Measurements from ENCODE around the gene MC3R.

Gene MC3R

GRCh38 chr20:56244259-56244658 is 4.3 kb upstream of the MC3R start:
- FAIRE-seq = no peak
- no peak for DNase-seq (ENCODE audit: insufficient read length, low spot score)
- TF ChIP-seq PAX5 (IDR thresholded peaks at IDR 0.05; ENCODE audit: insufficient read depth, low read length, severe bottlenecking) (no peak), POLR2A (IDR thresholded peaks at IDR 0.05; ENCODE audit: low read depth, low read length) (no peak), POU2F2 (IDR thresholded peaks at IDR 0.05; ENCODE audit: low read depth, low read length) (no peak), TAF1 (IDR thresholded peaks at IDR 0.05; ENCODE audit: low read depth, low read length) (no peak), POLR2AphosphoS5 (IDR thresholded peaks at IDR 0.05; ENCODE audit: low read depth, low read length) (no peak), SPI1 (IDR thresholded peaks at IDR 0.05; ENCODE audit: low read depth, low read length) (no peak)

- TF ChIP-seq POLR2AphosphoS5 (IDR thresholded peaks at IDR 0.05; ENCODE audit: low read depth, low read length) (no peak), POU2F2 (IDR thresholded peaks at IDR 0.05; ENCODE audit: low read depth, low read length) (no peak), TAF1 (IDR thresholded peaks at IDR 0.05; ENCODE audit: low read depth, low read length) (no peak), POLR2A (IDR thresholded peaks at IDR 0.05; ENCODE audit: low read depth, low read length) (no peak), PAX5 (IDR thresholded peaks at IDR 0.05; ENCODE audit: insufficient read depth, low read length, severe bottlenecking) (no peak)
- no peak for DNase-seq (ENCODE audit: insufficient read length, low spot score)
- FAIRE-seq = no peak
Observed at GRCh38 chr20:56245761-56246160, 2.8 kb upstream of the MC3R start.

- DNase-seq (ENCODE audit: insufficient read length, low spot score) = no peak
- no peak for TF ChIP-seq POU2F2 (IDR thresholded peaks at IDR 0.05; ENCODE audit: low read depth, low read length)
- TF ChIP-seq SPI1 (IDR thresholded peaks at IDR 0.05; ENCODE audit: low read depth, low read length) = no peak
- no peak for TF ChIP-seq TAF1 (IDR thresholded peaks at IDR 0.05; ENCODE audit: low read depth, low read length)
- no peak for TF ChIP-seq POLR2AphosphoS5 (IDR thresholded peaks at IDR 0.05; ENCODE audit: low read depth, low read length)
- no peak for TF ChIP-seq POLR2A (IDR thresholded peaks at IDR 0.05; ENCODE audit: low read depth, low read length)
- no peak for TF ChIP-seq PAX5 (IDR thresholded peaks at IDR 0.05; ENCODE audit: insufficient read depth, low read length, severe bottlenecking)
- FAIRE-seq = peak; percentile 33
Observed at GRCh38 chr20:56249244-56249955, 868 bp downstream of the MC3R start.

GRCh38 chr20:56249956-56250355 is 1.4 kb downstream of the MC3R start:
- TF ChIP-seq POLR2AphosphoS5 (IDR thresholded peaks at IDR 0.05; ENCODE audit: low read depth, low read length) (no peak), POU2F2 (IDR thresholded peaks at IDR 0.05; ENCODE audit: low read depth, low read length) (no peak), TAF1 (IDR thresholded peaks at IDR 0.05; ENCODE audit: low read depth, low read length) (no peak), PAX5 (IDR thresholded peaks at IDR 0.05; ENCODE audit: insufficient read depth, low read length, severe bottlenecking) (no peak), SPI1 (IDR thresholded peaks at IDR 0.05; ENCODE audit: low read depth, low read length) (no peak), POLR2A (IDR thresholded peaks at IDR 0.05; ENCODE audit: low read depth, low read length) (no peak)
- no peak for FAIRE-seq
- DNase-seq (ENCODE audit: insufficient read length, low spot score) = no peak

- DNase-seq (ENCODE audit: insufficient read length, low spot score) = no peak
- FAIRE-seq = no peak
- TF ChIP-seq SPI1 (IDR thresholded peaks at IDR 0.05; ENCODE audit: low read depth, low read length) (no peak), PAX5 (IDR thresholded peaks at IDR 0.05; ENCODE audit: insufficient read depth, low read length, severe bottlenecking) (no peak), POU2F2 (IDR thresholded peaks at IDR 0.05; ENCODE audit: low read depth, low read length) (no peak), POLR2AphosphoS5 (IDR thresholded peaks at IDR 0.05; ENCODE audit: low read depth, low read length) (no peak), POLR2A (IDR thresholded peaks at IDR 0.05; ENCODE audit: low read depth, low read length) (no peak), TAF1 (IDR thresholded peaks at IDR 0.05; ENCODE audit: low read depth, low read length) (no peak)
Observed at GRCh38 chr20:56257604-56258003, 9.1 kb downstream of the MC3R start.

- FAIRE-seq = no peak
- DNase-seq (ENCODE audit: insufficient read length, low spot score) = no peak
- TF ChIP-seq POLR2A (IDR thresholded peaks at IDR 0.05; ENCODE audit: low read depth, low read length) (no peak), PAX5 (IDR thresholded peaks at IDR 0.05; ENCODE audit: insufficient read depth, low read length, severe bottlenecking) (no peak), SPI1 (IDR thresholded peaks at IDR 0.05; ENCODE audit: low read depth, low read length) (no peak), POU2F2 (IDR thresholded peaks at IDR 0.05; ENCODE audit: low read depth, low read length) (no peak), POLR2AphosphoS5 (IDR thresholded peaks at IDR 0.05; ENCODE audit: low read depth, low read length) (no peak), TAF1 (IDR thresholded peaks at IDR 0.05; ENCODE audit: low read depth, low read length) (no peak)
Observed at GRCh38 chr20:56259948-56260347, 11.4 kb downstream of the MC3R start.

- TF ChIP-seq POLR2A (IDR thresholded peaks at IDR 0.05; ENCODE audit: low read depth, low read length) (no peak), POLR2AphosphoS5 (IDR thresholded peaks at IDR 0.05; ENCODE audit: low read depth, low read length) (no peak), POU2F2 (IDR thresholded peaks at IDR 0.05; ENCODE audit: low read depth, low read length) (no peak), PAX5 (IDR thresholded peaks at IDR 0.05; ENCODE audit: insufficient read depth, low read length, severe bottlenecking) (no peak), TAF1 (IDR thresholded peaks at IDR 0.05; ENCODE audit: low read depth, low read length) (no peak), SPI1 (IDR thresholded peaks at IDR 0.05; ENCODE audit: low read depth, low read length) (no peak)
- FAIRE-seq = no peak
- no peak for DNase-seq (ENCODE audit: insufficient read length, low spot score)
Observed at GRCh38 chr20:56268536-56268935, 20.0 kb downstream of the MC3R start.

GRCh38 chr20:56271974-56272373 is 23.4 kb downstream of the MC3R start:
- TF ChIP-seq POLR2AphosphoS5 (IDR thresholded peaks at IDR 0.05; ENCODE audit: low read depth, low read length) = no peak
- TF ChIP-seq TAF1 (IDR thresholded peaks at IDR 0.05; ENCODE audit: low read depth, low read length) = no peak
- no peak for TF ChIP-seq POU2F2 (IDR thresholded peaks at IDR 0.05; ENCODE audit: low read depth, low read length)
- TF ChIP-seq SPI1 (IDR thresholded peaks at IDR 0.05; ENCODE audit: low read depth, low read length) = no peak
- TF ChIP-seq POLR2A (IDR thresholded peaks at IDR 0.05; ENCODE audit: low read depth, low read length) = no peak
- TF ChIP-seq PAX5 (IDR thresholded peaks at IDR 0.05; ENCODE audit: insufficient read depth, low read length, severe bottlenecking) = no peak
- DNase-seq (ENCODE audit: insufficient read length, low spot score) = no peak
- no peak for FAIRE-seq

- FAIRE-seq = no peak
- TF ChIP-seq POU2F2 (IDR thresholded peaks at IDR 0.05; ENCODE audit: low read depth, low read length) (no peak), SPI1 (IDR thresholded peaks at IDR 0.05; ENCODE audit: low read depth, low read length) (no peak), TAF1 (IDR thresholded peaks at IDR 0.05; ENCODE audit: low read depth, low read length) (no peak), POLR2A (IDR thresholded peaks at IDR 0.05; ENCODE audit: low read depth, low read length) (no peak), POLR2AphosphoS5 (IDR thresholded peaks at IDR 0.05; ENCODE audit: low read depth, low read length) (no peak), PAX5 (IDR thresholded peaks at IDR 0.05; ENCODE audit: insufficient read depth, low read length, severe bottlenecking) (no peak)
- DNase-seq (ENCODE audit: insufficient read length, low spot score) = no peak
Observed at GRCh38 chr20:56273491-56273890, 25.0 kb downstream of the MC3R start.
